ENCODE data around the gene CDK19. TPM values are rescaled to one million over a fixed set of nuclear protein-coding genes. Genes with fewer than 3 reads are reported as not detected.

Gene CDK19
- total RNA-seq, 1 experiment from 2014 or later, result 7.0 TPM

- Mint-ChIP-seq H3K27ac (peak overlapping the region in 2 of 3 experiments; percentile 40 to 92; a peak in 4 of 7 replicates), H3K4me1 (peaks cover 49 to 57% of the 10 kb centered on the region in 2 experiments)
- H3K56ac ChIP-seq (ENCODE audit: insufficient read length, low read depth, low read length), result no peak overlapping the region
These were observed 199.5 kb downstream of the CDK19 start for GRCh38 chr6:110615722-110616121.

More at GRCh38 chr6:110615722-110616121, 199.5 kb downstream of the CDK19 start:
- no peak overlapping the region for H4K8ac ChIP-seq (replicated peaks; ENCODE audit: insufficient read length, low read depth, low read length)
- H3K27me3 ChIP-seq (ENCODE audit: insufficient read depth, low read length), result no peaks in the 10 kb centered on the region
- no peaks in the 10 kb centered on the region for H4K20me1 ChIP-seq (ENCODE audit: control insufficient read depth, insufficient read depth, insufficient read length)
- Mint-ChIP-seq H3K9me3 (no peaks in the 10 kb centered on the region), H3K4me3 (no peak overlapping the region), H3K27me3 (ENCODE audit: low read depth) (no peaks in the 10 kb centered on the region), H3K36me3 (ENCODE audit: insufficient read depth in 1 of 3, low read depth in 3 of 3) (peaks cover 2 to 13% (median 9%) of the 10 kb centered on the region in 3 experiments; a peak in 5 of 7 replicates)
- no peak overlapping the region for H2BK15ac ChIP-seq (ENCODE audit: low read depth, low read length)
- H3K23me2 ChIP-seq (ENCODE audit: insufficient read length, low read depth, low read length, poor library complexity, severe bottlenecking), result no peaks in the 10 kb centered on the region
- no peak overlapping the region for H3K14ac ChIP-seq (ENCODE audit: insufficient read depth, low read length)
- no peak overlapping the region for H2BK120ac ChIP-seq (ENCODE audit: low read depth, low read length, poor library complexity, severe bottlenecking)
- H3K18ac ChIP-seq (ENCODE audit: insufficient read length, low read depth, low read length), result no peak overlapping the region
- H3K79me2 ChIP-seq (ENCODE audit: insufficient read depth, low read length), result no peaks in the 10 kb centered on the region
- H3K4me1 ChIP-seq (ENCODE audit: insufficient read depth, low read length), result peaks cover 6% of the 10 kb centered on the region
- no peaks in the 10 kb centered on the region for H3K9me3 ChIP-seq (ENCODE audit: control insufficient read depth, low read depth, low read length)
- DNase-seq, result no peak
- H2BK12ac ChIP-seq (ENCODE audit: insufficient read length, low read depth, low read length), result no peak overlapping the region
- no peak overlapping the region for H2BK5ac ChIP-seq (ENCODE audit: insufficient read length, low read length)
- no peak overlapping the region for H3K4ac ChIP-seq (ENCODE audit: low read depth, low read length)
- no peak overlapping the region for H3K23ac ChIP-seq (ENCODE audit: insufficient read length, low read depth, low read length)
- no peak overlapping the region for H2AK5ac ChIP-seq (ENCODE audit: insufficient read length, low read length)
- H3K79me1 ChIP-seq (ENCODE audit: insufficient read depth, low read depth, low read length, poor library complexity, severe bottlenecking), result no peaks in the 10 kb centered on the region
- no peak overlapping the region for H3K27ac ChIP-seq (ENCODE audit: insufficient read length, low read depth, low read length)
- no peak overlapping the region for H3K9ac ChIP-seq (ENCODE audit: extremely low read depth, insufficient read length, low read length)
- no peak overlapping the region for H3T11ph ChIP-seq (ENCODE audit: low read length)
- no peak overlapping the region for H4K5ac ChIP-seq (ENCODE audit: insufficient read length, low read depth, low read length)
- H3K4me2 ChIP-seq (ENCODE audit: insufficient read depth, insufficient read length, low read length), result no peak overlapping the region
- no peak overlapping the region for H2BK20ac ChIP-seq (ENCODE audit: low read depth, low read length, poor library complexity, severe bottlenecking)
- no peak overlapping the region for H2AFZ ChIP-seq (ENCODE audit: low read length)
- no peak overlapping the region for H4K91ac ChIP-seq (ENCODE audit: insufficient read length, low read depth, low read length)
- no CpG with 5 or more reads among the region's 1 CpG for WGBS (ENCODE audit: extremely low coverage, insufficient read length, low lambda C conversion rate)
- no peak for TF ChIP-seq CTCF (conservative IDR thresholded peaks at IDR 0.05)

All from H9 (cell line).